ENCODE measurements around the gene ASB6.

The ASB6 gene

DNA sequence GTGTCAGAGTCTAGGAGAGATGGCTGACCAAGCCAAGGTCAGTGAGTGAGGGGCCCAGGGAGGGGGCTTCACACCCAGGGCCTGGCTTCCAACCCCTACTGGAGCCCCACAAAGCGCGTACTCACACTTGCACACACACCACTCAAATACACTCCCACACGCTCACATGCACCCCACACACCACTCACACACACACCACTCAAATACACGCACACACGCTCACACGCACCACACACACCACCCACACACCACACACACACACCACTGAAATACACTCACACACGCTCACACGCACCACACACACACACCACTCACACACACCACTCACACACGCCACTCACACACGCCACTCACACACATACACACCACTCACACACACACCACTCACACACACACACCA, 5.7 kb upstream of the ASB6 start:
- H3K36me3 ChIP-seq (ENCODE audit: insufficient read depth, low read length): no peaks in the 10 kb centered on the region

GRCh38 chr9:129646654-129647053, 4.7 kb upstream of the ASB6 start:
- Histone ChIP-seq H3K36me3 (ENCODE audit: insufficient read depth, low read length) (no peaks in the 10 kb centered on the region), H3K27me3 (ENCODE audit: insufficient read depth, low read length) (peaks cover 14% of the 10 kb centered on the region), H3K4me1 (ENCODE audit: insufficient read depth, low read length) (peaks cover 12% of the 10 kb centered on the region), H2AFZ (ENCODE audit: low read depth, low read length) (no peak overlapping the region), H3K9me3 (ENCODE audit: low read length) (no peaks in the 10 kb centered on the region), H3K4me3 (ENCODE audit: low read length) (no peak overlapping the region)

More for the DNA sequence above, 5.7 kb upstream of the ASB6 start:
- Histone ChIP-seq H2AFZ (ENCODE audit: low read depth, low read length) (no peak overlapping the region), H3K27me3 (ENCODE audit: insufficient read depth, low read length) (peaks cover 14% of the 10 kb centered on the region), H3K4me1 (ENCODE audit: insufficient read depth, low read length) (peaks cover 11% of the 10 kb centered on the region), H3K4me3 (ENCODE audit: low read length) (no peak overlapping the region), H3K9me3 (ENCODE audit: low read length) (no peaks in the 10 kb centered on the region)

DNA sequence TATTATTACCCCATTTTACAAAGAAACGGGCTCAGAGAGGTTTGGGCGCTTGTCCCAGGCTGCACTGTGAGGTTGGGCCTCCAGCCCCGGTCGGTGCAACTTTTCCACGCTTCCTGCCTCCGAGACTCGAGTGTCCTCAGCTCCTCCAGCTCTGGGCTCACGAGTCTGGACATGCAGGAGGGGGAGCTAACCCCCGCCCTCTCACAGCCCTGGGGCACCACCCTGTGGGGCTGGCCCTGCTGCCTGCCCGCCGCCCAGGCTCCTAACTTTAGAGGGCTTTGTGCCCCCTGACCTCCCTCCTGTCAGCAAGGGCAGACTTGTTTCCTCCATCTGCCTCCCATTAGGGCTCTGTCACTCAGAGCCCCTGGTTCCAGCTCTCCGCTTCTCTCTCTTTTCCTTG, 4.3 kb upstream of the ASB6 start:
- Histone ChIP-seq H3K36me3 (ENCODE audit: insufficient read depth, low read length) (no peaks in the 10 kb centered on the region), H3K4me1 (ENCODE audit: insufficient read depth, low read length) (peaks cover 14% of the 10 kb centered on the region), H3K9me3 (ENCODE audit: low read length) (no peaks in the 10 kb centered on the region), H2AFZ (ENCODE audit: low read depth, low read length) (no peak overlapping the region), H3K4me3 (ENCODE audit: low read length) (no peak overlapping the region), H3K27me3 (ENCODE audit: insufficient read depth, low read length) (peaks cover 14% of the 10 kb centered on the region)

DNA sequence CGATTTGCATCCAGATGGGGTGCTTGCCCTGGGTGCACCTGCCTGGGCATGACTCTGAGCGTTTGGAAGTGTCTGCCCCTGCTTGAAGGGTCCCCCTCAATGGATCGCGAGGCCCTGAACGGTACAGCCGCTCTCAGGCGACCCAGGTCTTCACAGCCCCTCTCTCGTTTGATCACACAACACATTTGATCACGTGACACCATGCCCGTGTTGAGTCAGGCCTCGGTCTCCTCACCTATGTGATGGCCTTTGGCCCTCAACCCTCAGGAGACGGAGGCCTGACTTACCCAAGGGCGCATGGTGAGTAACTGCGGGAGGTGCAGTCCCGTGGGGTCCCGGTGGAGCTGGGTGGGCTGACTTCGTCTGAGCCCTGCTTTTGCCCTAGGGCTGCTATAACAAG, 3.0 kb upstream of the ASB6 start:
- Histone ChIP-seq H3K9me3 (ENCODE audit: low read length) (no peaks in the 10 kb centered on the region), H3K36me3 (ENCODE audit: insufficient read depth, low read length) (no peaks in the 10 kb centered on the region), H2AFZ (ENCODE audit: low read depth, low read length) (no peak overlapping the region), H3K4me1 (ENCODE audit: insufficient read depth, low read length) (peaks cover 20% of the 10 kb centered on the region), H3K27me3 (ENCODE audit: insufficient read depth, low read length) (peaks cover 6% of the 10 kb centered on the region), H3K4me3 (ENCODE audit: low read length) (no peak overlapping the region)

- peaks cover 18% of the 10 kb centered on the region for H3K4me1 ChIP-seq (ENCODE audit: insufficient read depth, low read length)
- H3K4me3 ChIP-seq (ENCODE audit: low read length): no peak overlapping the region
- H3K9me3 ChIP-seq (ENCODE audit: low read length): no peaks in the 10 kb centered on the region
- H2AFZ ChIP-seq (ENCODE audit: low read depth, low read length): no peak overlapping the region
- H3K36me3 ChIP-seq (ENCODE audit: insufficient read depth, low read length): peaks cover under 1% of the 10 kb centered on the region
- peaks cover 3% of the 10 kb centered on the region for H3K27me3 ChIP-seq (ENCODE audit: insufficient read depth, low read length)
Observed at GRCh38 chr9:129644365-129644764, 2.4 kb upstream of the ASB6 start.

GRCh38 chr9:129643706-129644105, 1.8 kb upstream of the ASB6 start:
- peaks cover 7% of the 10 kb centered on the region for H3K36me3 ChIP-seq (ENCODE audit: insufficient read depth, low read length)
- no peaks in the 10 kb centered on the region for H3K9me3 ChIP-seq (ENCODE audit: low read length)

GRCh38 chr9:129640871-129641749, 841 bp downstream of the ASB6 start:
- Histone ChIP-seq H3K36me3 (ENCODE audit: insufficient read depth, low read length) (peaks cover 27% of the 10 kb centered on the region), H2AFZ (ENCODE audit: low read depth, low read length) (no peak overlapping the region), H3K27me3 (ENCODE audit: insufficient read depth, low read length) (no peaks in the 10 kb centered on the region), H3K4me3 (ENCODE audit: low read length) (peak overlapping the region; percentile 66), H3K4me1 (ENCODE audit: insufficient read depth, low read length) (peaks cover 12% of the 10 kb centered on the region), H3K9me3 (ENCODE audit: low read length) (no peaks in the 10 kb centered on the region)

More at GRCh38 chr9:129643706-129644105, 1.8 kb upstream of the ASB6 start:
- Histone ChIP-seq H2AFZ (ENCODE audit: low read depth, low read length) (no peak overlapping the region), H3K4me1 (ENCODE audit: insufficient read depth, low read length) (peaks cover 18% of the 10 kb centered on the region), H3K4me3 (ENCODE audit: low read length) (no peak overlapping the region), H3K27me3 (ENCODE audit: insufficient read depth, low read length) (no peaks in the 10 kb centered on the region)

- Histone ChIP-seq H3K9me3 (ENCODE audit: low read length) (no peaks in the 10 kb centered on the region), H3K27me3 (ENCODE audit: insufficient read depth, low read length) (no peaks in the 10 kb centered on the region), H2AFZ (ENCODE audit: low read depth, low read length) (no peak overlapping the region), H3K4me3 (ENCODE audit: low read length) (peak overlapping the region; percentile 66), H3K36me3 (ENCODE audit: insufficient read depth, low read length) (peaks cover 33% of the 10 kb centered on the region), H3K4me1 (ENCODE audit: insufficient read depth, low read length) (peaks cover 12% of the 10 kb centered on the region)
Observed at GRCh38 chr9:129640086-129640870, 1.7 kb downstream of the ASB6 start.

- Histone ChIP-seq H2AFZ (ENCODE audit: low read depth, low read length) (no peak overlapping the region), H3K27me3 (ENCODE audit: insufficient read depth, low read length) (no peaks in the 10 kb centered on the region), H3K9me3 (ENCODE audit: low read length) (no peaks in the 10 kb centered on the region), H3K36me3 (ENCODE audit: insufficient read depth, low read length) (peaks cover 39% of the 10 kb centered on the region), H3K4me3 (ENCODE audit: low read length) (no peak overlapping the region), H3K4me1 (ENCODE audit: insufficient read depth, low read length) (peaks cover 12% of the 10 kb centered on the region)
Observed at GRCh38 chr9:129639756-129640085, 2.2 kb downstream of the ASB6 start.

DNA sequence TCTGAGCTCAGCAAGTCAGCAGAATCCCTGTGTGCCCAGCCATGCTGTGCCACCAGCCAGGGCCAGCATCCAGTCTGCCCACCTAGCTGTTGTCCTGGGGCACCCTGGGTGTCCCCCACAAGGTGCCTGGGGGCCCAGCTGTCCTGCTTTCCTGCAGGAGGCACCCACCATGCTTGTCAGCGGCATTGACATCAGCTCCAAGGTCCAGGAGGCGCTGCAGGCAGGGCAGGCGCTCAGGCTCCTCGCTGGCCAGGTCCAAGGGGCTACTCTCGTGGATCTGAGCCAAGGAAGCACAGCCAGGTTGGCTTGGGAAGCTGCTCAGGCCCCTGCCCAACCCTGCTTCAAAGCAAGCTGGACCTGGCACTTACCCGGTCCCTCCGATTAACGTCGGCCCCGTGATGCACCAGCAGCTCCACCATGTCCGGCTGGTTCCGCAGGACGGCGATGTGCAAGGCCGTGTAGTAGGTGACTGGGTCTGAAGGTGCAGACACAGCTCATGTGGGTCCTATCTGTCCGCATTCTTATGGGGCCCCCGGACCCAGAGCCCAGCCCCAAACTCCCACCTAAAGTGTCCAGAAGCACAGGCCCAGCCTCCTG, 2.8 kb downstream of the ASB6 start:
- no peak overlapping the region for H3K4me3 ChIP-seq (ENCODE audit: low read length)
- H3K9me3 ChIP-seq (ENCODE audit: low read length): no peaks in the 10 kb centered on the region
- H3K27me3 ChIP-seq (ENCODE audit: insufficient read depth, low read length): no peaks in the 10 kb centered on the region
- H2AFZ ChIP-seq (ENCODE audit: low read depth, low read length): no peak overlapping the region
- peaks cover 12% of the 10 kb centered on the region for H3K4me1 ChIP-seq (ENCODE audit: insufficient read depth, low read length)
- H3K36me3 ChIP-seq (ENCODE audit: insufficient read depth, low read length): peaks cover 43% of the 10 kb centered on the region

DNA sequence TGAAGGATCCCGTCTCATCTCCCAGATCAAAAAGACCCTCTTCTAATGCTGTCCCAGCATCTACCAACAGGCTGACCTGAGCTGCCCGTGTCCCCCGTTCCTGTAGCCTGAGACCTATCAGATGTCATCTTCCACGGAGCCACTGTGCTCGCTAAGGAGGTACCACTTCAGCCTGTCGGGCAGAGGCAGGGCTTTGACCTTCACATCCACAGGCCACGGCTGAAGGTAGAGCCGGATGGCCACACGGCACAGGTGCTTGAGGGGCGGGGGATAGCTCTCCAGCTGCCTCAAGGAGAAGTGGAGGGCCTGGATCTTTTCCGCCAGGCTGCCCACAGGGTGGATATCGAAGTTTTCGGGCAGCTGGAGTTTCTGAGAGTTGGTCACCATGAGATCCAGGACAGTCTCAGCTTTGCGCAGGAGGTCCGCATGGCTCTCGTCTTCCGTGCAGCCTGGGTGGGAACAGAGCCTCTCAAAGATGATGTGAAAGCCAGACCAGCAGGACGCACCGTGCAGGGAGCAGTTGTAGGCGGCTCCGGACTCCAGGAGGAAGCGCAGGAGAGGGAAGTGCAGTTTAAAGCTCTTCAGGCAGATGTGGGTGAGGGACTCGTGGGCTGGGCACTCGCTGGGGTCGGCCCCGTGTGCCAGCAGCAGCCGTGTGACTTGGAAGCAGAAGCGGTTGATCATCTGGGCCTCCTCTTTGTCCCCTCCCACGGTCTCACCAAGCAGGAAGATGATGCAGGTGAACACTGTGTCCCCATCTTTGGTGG, 4.1 kb downstream of the ASB6 start:
- Histone ChIP-seq H3K9me3 (ENCODE audit: low read length) (no peaks in the 10 kb centered on the region), H3K4me3 (ENCODE audit: low read length) (no peak overlapping the region), H3K4me1 (ENCODE audit: insufficient read depth, low read length) (peaks cover 12% of the 10 kb centered on the region), H3K27me3 (ENCODE audit: insufficient read depth, low read length) (no peaks in the 10 kb centered on the region), H3K36me3 (ENCODE audit: insufficient read depth, low read length) (peaks cover 53% of the 10 kb centered on the region), H2AFZ (ENCODE audit: low read depth, low read length) (no peak overlapping the region)

DNA sequence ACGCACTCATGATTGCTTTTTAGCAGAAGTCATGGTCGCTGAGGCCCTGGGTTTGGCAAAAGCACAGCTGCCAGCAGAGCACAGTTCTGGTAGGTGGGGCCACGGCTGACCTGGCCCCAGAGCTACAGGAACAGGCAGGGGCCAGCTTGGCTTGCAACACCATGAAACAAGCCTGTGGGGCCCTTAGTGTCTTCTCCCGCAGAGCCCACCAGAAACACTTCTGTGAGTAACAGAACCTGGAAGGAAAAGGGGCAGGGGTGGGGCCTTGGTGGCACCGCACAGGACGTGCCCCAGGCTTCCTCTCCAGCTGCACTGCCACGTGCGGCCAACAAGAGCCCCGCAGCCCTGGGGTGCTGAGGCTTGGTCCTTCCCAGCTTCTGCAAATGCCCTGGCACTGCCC, 4.8 kb downstream of the ASB6 start:
- Histone ChIP-seq H3K4me3 (ENCODE audit: low read length) (no peak overlapping the region), H3K27me3 (ENCODE audit: insufficient read depth, low read length) (no peaks in the 10 kb centered on the region), H3K9me3 (ENCODE audit: low read length) (no peaks in the 10 kb centered on the region), H3K4me1 (ENCODE audit: insufficient read depth, low read length) (peaks cover 11% of the 10 kb centered on the region), H3K36me3 (ENCODE audit: insufficient read depth, low read length) (peaks cover 60% of the 10 kb centered on the region), H2AFZ (ENCODE audit: low read depth, low read length) (no peak overlapping the region)

Data from neuron (in vitro differentiated cells).